Neural cell (in vitro differentiated cells): Measurements from ENCODE around the gene GGTLC3. TPM values are rescaled to one million over a fixed set of nuclear protein-coding genes. Genes with fewer than 3 reads are reported as not detected.
"Not testable (repeated sequence)": the region's sequence is repeated elsewhere in the genome, so short reads cannot be mapped to it uniquely, and the experiment has no call there.

Experiments used
- H2AFZ ChIP-seq: fragments of 200-600, 300-800 bp; sonication (generic), shearing (Covaris generic); 2 replicates; pipeline ENCODE4 v1.6.0; 2014; ENCODE audit warnings: low read depth, mild to moderate bottlenecking, antibody characterized with exemption, low read length, moderate library complexity
- H3F3A ChIP-seq: fragments of 200-600 bp; shearing (Covaris generic); 2 replicates; pipeline ENCODE4 v1.6.1; 2016; ENCODE audit warnings: mild to moderate bottlenecking, moderate library complexity, mixed read lengths, antibody characterized with exemption, low read length; ENCODE audit not compliant: insufficient read depth, poor library complexity, severe bottlenecking
- H3K27ac ChIP-seq: fragments of 200-600, 300-800 bp; sonication (generic), shearing (Covaris generic); 2 replicates; pipeline ENCODE4 v1.5.1; 2014; ENCODE audit warnings: mild to moderate bottlenecking, low read length, moderate library complexity
- H3K27me3 ChIP-seq: fragments of 300-800, 200-600 bp; sonication (generic), shearing (Covaris generic); 2 replicates; pipeline ENCODE4 v1.6.0; 2014; ENCODE audit warnings: mild to moderate bottlenecking, low read depth, low read length, moderate library complexity; ENCODE audit not compliant: insufficient read depth
- H3K36me3 ChIP-seq: fragments of 300-800, 200-600 bp; sonication (generic), shearing (Covaris generic); 2 replicates; pipeline ENCODE4 v1.5.1; 2014; ENCODE audit warnings: mild to moderate bottlenecking, antibody characterized with exemption, low read length, moderate library complexity; ENCODE audit not compliant: insufficient read depth
- H3K4me2 ChIP-seq: fragments of 300-800, 200-600 bp; sonication (generic), shearing (Covaris generic); 2 replicates; pipeline ENCODE4 v1.6.0; 2014; ENCODE audit warnings: mild to moderate bottlenecking, low read length
- H3K4me3 ChIP-seq: fragments of 300-800, 200-600 bp; sonication (generic), shearing (Covaris generic); 2 replicates; pipeline ENCODE4 v1.5.1; 2014; ENCODE audit warnings: mild to moderate bottlenecking, low read length, moderate library complexity
- H3K79me2 ChIP-seq: fragments of 200-600 bp; shearing (Covaris generic); replicated peaks from 2 replicates; pipeline ENCODE4 v1.6.0; 2014; ENCODE audit warnings: mild to moderate bottlenecking, low read length, moderate library complexity; ENCODE audit not compliant: insufficient read depth
- H3K9ac ChIP-seq: fragments of 300-800, 200-600 bp; sonication (generic), shearing (Covaris generic); 2 replicates; pipeline ENCODE4 v1.6.1; 2016; ENCODE audit warnings: mild to moderate bottlenecking, low read length, mixed read lengths
- H3K9me2 ChIP-seq: fragments of 200-600 bp; shearing (Covaris generic); 2 replicates; pipeline ENCODE4 v1.6.1; 2016; ENCODE audit warnings: mild to moderate bottlenecking, low read length, mixed read lengths; ENCODE audit not compliant: insufficient read depth
- H3K9me3 ChIP-seq: fragments of 200-600, 300-800 bp; sonication (generic), shearing (Covaris generic); 2 replicates; pipeline ENCODE4 v1.6.1; 2016; ENCODE audit warnings: mild to moderate bottlenecking, mixed run types, low read length, moderate library complexity, mixed read lengths
- H4K20me1 ChIP-seq: fragments of 200-600 bp; shearing (Covaris generic); 2 replicates; pipeline ENCODE4 v1.6.1; 2016; ENCODE audit warnings: mild to moderate bottlenecking, mixed run types; ENCODE audit not compliant: insufficient read depth
- polyA minus RNA-seq: library from RNA; depleted of rRNA, polyadenylated mRNA; stranded (reverse); fragments of >200 nt; gene quantifications from 2 replicates; pipeline ENCODE4 v1.2.3, GENCODE V29; 2014
- polyA plus RNA-seq: library from polyadenylated mRNA; depleted of rRNA; stranded (reverse); fragments of >200 nt; gene quantifications from 2 replicates; pipeline ENCODE4 v1.2.3, GENCODE V29; 2014

GGTLC3 gene
- polyA plus RNA-seq (not detected in 2 replicates), polyA minus RNA-seq (not detected in 2 replicates)

- not testable (repeated sequence) for H3K4me2 ChIP-seq, H3K27ac ChIP-seq
Measured at GRCh38 chr22:18518061-18518460, at the start of gene GGTLC3. Gene GGTLC3 (minus strand): TSS chr22:18518161. CDS start chr22:18517897, 264 bp downstream.

GRCh38 chr22:18560099-18560974, 42.4 kb upstream of the GGTLC3 start:
- H3K4me3 ChIP-seq, H3K27me3 ChIP-seq, H3K27ac ChIP-seq, H3K36me3 ChIP-seq, H3K79me2 ChIP-seq, H4K20me1 ChIP-seq, H3K9ac ChIP-seq, H3K9me3 ChIP-seq, H3K9me2 ChIP-seq, H3K4me2 ChIP-seq, H3F3A ChIP-seq, H2AFZ ChIP-seq: not testable (repeated sequence)

More at GRCh38 chr22:18518061-18518460, at the start of gene GGTLC3:
- not testable (repeated sequence) for H3K27me3 ChIP-seq, H3K9me2 ChIP-seq, H4K20me1 ChIP-seq, H3K36me3 ChIP-seq, H3F3A ChIP-seq, H3K79me2 ChIP-seq, H3K4me3 ChIP-seq, H3K9me3 ChIP-seq, H2AFZ ChIP-seq, H3K9ac ChIP-seq

GRCh38 chr22:18558939-18559338, 41.0 kb upstream of the GGTLC3 start:
- not testable (repeated sequence) for H3K4me2 ChIP-seq, H3K9ac ChIP-seq, H3K27me3 ChIP-seq

GRCh38 chr22:18558516-18558915, 40.6 kb upstream of the GGTLC3 start:
- H4K20me1 ChIP-seq, H3K4me3 ChIP-seq, H3K36me3 ChIP-seq, H3K27me3 ChIP-seq, H3K79me2 ChIP-seq, H3F3A ChIP-seq, H3K4me2 ChIP-seq, H3K9me3 ChIP-seq, H3K9ac ChIP-seq, H2AFZ ChIP-seq, H3K9me2 ChIP-seq, H3K27ac ChIP-seq: not testable (repeated sequence)

More at GRCh38 chr22:18558939-18559338, 41.0 kb upstream of the GGTLC3 start:
- not testable (repeated sequence) for H4K20me1 ChIP-seq, H3K79me2 ChIP-seq, H3K27ac ChIP-seq, H3K9me3 ChIP-seq, H3K4me3 ChIP-seq, H3F3A ChIP-seq, H2AFZ ChIP-seq, H3K36me3 ChIP-seq, H3K9me2 ChIP-seq

- H3F3A ChIP-seq, H3K4me2 ChIP-seq, H3K9me2 ChIP-seq, H3K36me3 ChIP-seq, H3K9me3 ChIP-seq, H3K4me3 ChIP-seq, H4K20me1 ChIP-seq, H3K9ac ChIP-seq, H2AFZ ChIP-seq, H3K27me3 ChIP-seq, H3K79me2 ChIP-seq, H3K27ac ChIP-seq: not testable (repeated sequence)
Measured at GRCh38 chr22:18554280-18555256, 36.6 kb upstream of the GGTLC3 start.

- not testable (repeated sequence) for H3F3A ChIP-seq, H3K4me2 ChIP-seq, H3K36me3 ChIP-seq, H3K4me3 ChIP-seq, H3K9me2 ChIP-seq, H3K9me3 ChIP-seq, H4K20me1 ChIP-seq, H3K27me3 ChIP-seq, H3K9ac ChIP-seq, H3K27ac ChIP-seq, H2AFZ ChIP-seq, H3K79me2 ChIP-seq
Measured at GRCh38 chr22:18552839-18553597, 35.1 kb upstream of the GGTLC3 start.

GRCh38 chr22:18551046-18551445, 33.1 kb upstream of the GGTLC3 start:
- not testable (repeated sequence) for H3K27me3 ChIP-seq, H3K4me3 ChIP-seq, H3K36me3 ChIP-seq, H3F3A ChIP-seq, H2AFZ ChIP-seq, H3K9ac ChIP-seq, H3K27ac ChIP-seq, H3K9me3 ChIP-seq, H3K4me2 ChIP-seq, H3K79me2 ChIP-seq, H3K9me2 ChIP-seq, H4K20me1 ChIP-seq
